Measurements from ENCODE around the gene EFTUD2.

Gene EFTUD2

DNA sequence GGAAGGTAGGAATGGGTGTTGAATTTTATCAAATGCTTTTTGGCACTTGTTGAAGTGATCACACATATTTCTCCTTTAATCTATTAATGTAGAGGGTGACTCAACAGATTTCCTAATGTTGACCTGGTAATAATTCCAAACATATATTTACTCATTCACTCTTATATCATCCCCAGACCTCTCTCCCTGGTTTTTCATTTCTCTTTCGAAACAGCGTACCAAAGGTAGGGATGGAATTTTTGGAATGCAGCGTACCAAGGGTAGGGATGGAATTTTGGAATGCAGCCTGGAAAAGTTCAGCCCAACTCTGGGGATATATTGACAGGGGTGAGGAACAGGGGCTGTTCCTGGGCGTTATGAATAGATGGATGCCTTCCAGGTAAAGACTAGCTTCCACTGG is 41.1 kb upstream of the EFTUD2 start:
- peaks cover 28% of the 10 kb centered on the region for H3K4me1 ChIP-seq (ENCODE audit: insufficient read depth, low read length, severe bottlenecking)
- peaks cover 9% of the 10 kb centered on the region; the same call in 1 of the 2 replicates for H3F3A ChIP-seq (ENCODE audit: insufficient read depth, low read length)
- no peak overlapping the region for H3K4me2 ChIP-seq (ENCODE audit: low read length)
- H3K9me2 ChIP-seq (ENCODE audit: low read depth, low read length): no peaks in the 10 kb centered on the region
- H3K27ac ChIP-seq (ENCODE audit: low read depth, low read length, poor library complexity, severe bottlenecking): no peak overlapping the region
- H3K79me2 ChIP-seq (ENCODE audit: insufficient read depth, low read length): peaks cover 78% of the 10 kb centered on the region
- H4K20me1 ChIP-seq (ENCODE audit: insufficient read depth, low read length): no peaks in the 10 kb centered on the region
- no peaks in the 10 kb centered on the region for H3K9me3 ChIP-seq (ENCODE audit: low read length)
- H2AFZ ChIP-seq (ENCODE audit: low read length): no peak overlapping the region
- H3K36me3 ChIP-seq (ENCODE audit: insufficient read depth, low read length): peaks cover 86% of the 10 kb centered on the region
- TF ChIP-seq EZH2 (IDR thresholded peaks at IDR 0.05; ENCODE audit: borderline replicate concordance, low read length): no peak
- TF ChIP-seq, protein P1, sequence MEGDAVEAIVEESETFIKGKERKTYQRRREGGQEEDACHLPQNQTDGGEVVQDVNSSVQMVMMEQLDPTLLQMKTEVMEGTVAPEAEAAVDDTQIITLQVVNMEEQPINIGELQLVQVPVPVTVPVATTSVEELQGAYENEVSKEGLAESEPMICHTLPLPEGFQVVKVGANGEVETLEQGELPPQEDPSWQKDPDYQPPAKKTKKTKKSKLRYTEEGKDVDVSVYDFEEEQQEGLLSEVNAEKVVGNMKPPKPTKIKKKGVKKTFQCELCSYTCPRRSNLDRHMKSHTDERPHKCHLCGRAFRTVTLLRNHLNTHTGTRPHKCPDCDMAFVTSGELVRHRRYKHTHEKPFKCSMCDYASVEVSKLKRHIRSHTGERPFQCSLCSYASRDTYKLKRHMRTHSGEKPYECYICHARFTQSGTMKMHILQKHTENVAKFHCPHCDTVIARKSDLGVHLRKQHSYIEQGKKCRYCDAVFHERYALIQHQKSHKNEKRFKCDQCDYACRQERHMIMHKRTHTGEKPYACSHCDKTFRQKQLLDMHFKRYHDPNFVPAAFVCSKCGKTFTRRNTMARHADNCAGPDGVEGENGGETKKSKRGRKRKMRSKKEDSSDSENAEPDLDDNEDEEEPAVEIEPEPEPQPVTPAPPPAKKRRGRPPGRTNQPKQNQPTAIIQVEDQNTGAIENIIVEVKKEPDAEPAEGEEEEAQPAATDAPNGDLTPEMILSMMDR (IDR thresholded peaks at IDR 0.05; ENCODE audit: low read length): no peak
- no peaks in the 10 kb centered on the region for H3K27me3 ChIP-seq (ENCODE audit: insufficient read depth, low read length)
- no peak overlapping the region for H3K4me3 ChIP-seq (ENCODE audit: low read depth, low read length, poor library complexity, severe bottlenecking)
- no peak overlapping the region for H3K9ac ChIP-seq (ENCODE audit: low read length)

DNA sequence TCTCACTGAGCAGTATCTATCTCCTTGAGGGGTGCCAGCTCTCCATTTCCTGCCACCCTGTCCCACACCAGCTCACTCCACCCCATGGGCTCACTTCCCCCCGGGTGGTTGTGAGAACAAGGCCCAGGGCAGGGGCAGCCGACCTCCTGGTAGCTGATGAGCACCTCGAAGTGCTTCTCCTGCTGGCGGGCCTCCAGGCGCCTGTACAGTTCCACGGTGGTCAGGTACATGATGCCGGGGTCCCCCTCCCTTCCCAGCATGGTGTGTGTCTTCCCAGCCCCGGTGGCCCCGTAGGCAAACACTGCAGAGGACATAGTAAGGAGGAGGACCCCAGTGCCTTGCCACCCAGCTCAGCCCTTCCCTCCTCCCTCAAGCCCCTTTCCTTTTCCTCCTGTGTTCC is 35.9 kb upstream of the EFTUD2 start:
- Histone ChIP-seq H3K36me3 (ENCODE audit: insufficient read depth, low read length) (peaks cover 94% of the 10 kb centered on the region), H3F3A (ENCODE audit: insufficient read depth, low read length) (peaks cover 6% of the 10 kb centered on the region; the same call in 1 of the 2 replicates), H3K9me3 (ENCODE audit: low read length) (no peaks in the 10 kb centered on the region), H3K4me2 (ENCODE audit: low read length) (no peak overlapping the region), H3K9me2 (ENCODE audit: low read depth, low read length) (no peaks in the 10 kb centered on the region), H3K4me3 (ENCODE audit: low read depth, low read length, poor library complexity, severe bottlenecking) (no peak overlapping the region), H3K4me1 (ENCODE audit: insufficient read depth, low read length, severe bottlenecking) (no peaks in the 10 kb centered on the region), H3K27me3 (ENCODE audit: insufficient read depth, low read length) (no peaks in the 10 kb centered on the region), H3K79me2 (ENCODE audit: insufficient read depth, low read length) (peaks cover 28% of the 10 kb centered on the region), H3K9ac (ENCODE audit: low read length) (no peak overlapping the region), H3K27ac (ENCODE audit: low read depth, low read length, poor library complexity, severe bottlenecking) (no peak overlapping the region), H2AFZ (ENCODE audit: low read length) (no peak overlapping the region), H4K20me1 (ENCODE audit: insufficient read depth, low read length) (no peaks in the 10 kb centered on the region)
- TF ChIP-seq, protein P1 (IDR thresholded peaks at IDR 0.05; ENCODE audit: low read length): no peak
- TF ChIP-seq EZH2 (IDR thresholded peaks at IDR 0.05; ENCODE audit: borderline replicate concordance, low read length): no peak

DNA sequence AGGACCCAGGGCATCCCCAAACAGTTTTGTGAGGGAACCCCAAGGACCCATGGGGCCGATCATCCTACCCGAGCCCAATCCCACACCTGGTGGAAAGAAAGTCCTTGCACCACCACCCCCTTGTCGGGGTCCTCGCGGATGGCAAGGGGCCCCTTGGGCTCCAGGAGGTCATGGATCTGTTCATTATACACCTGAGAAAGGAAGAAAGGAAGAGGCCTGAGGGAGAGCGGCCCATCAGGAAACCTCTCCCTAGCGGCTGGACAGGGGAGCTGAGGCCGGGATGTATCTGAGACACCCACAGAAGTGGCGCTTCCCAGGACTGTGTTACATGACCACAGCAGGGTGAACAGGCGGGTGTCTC is 35.5 kb upstream of the EFTUD2 start:
- TF ChIP-seq, protein P1 (IDR thresholded peaks at IDR 0.05; ENCODE audit: low read length): no peak
- no peaks in the 10 kb centered on the region for H3K9me3 ChIP-seq (ENCODE audit: low read length)
- H3K9ac ChIP-seq (ENCODE audit: low read length): no peak overlapping the region
- H3K27me3 ChIP-seq (ENCODE audit: insufficient read depth, low read length): no peaks in the 10 kb centered on the region
- H3K4me2 ChIP-seq (ENCODE audit: low read length): no peak overlapping the region
- H3K27ac ChIP-seq (ENCODE audit: low read depth, low read length, poor library complexity, severe bottlenecking): no peak overlapping the region
- peaks cover 94% of the 10 kb centered on the region for H3K36me3 ChIP-seq (ENCODE audit: insufficient read depth, low read length)
- no peaks in the 10 kb centered on the region for H3K4me1 ChIP-seq (ENCODE audit: insufficient read depth, low read length, severe bottlenecking)
- no peak overlapping the region for H2AFZ ChIP-seq (ENCODE audit: low read length)
- H3K4me3 ChIP-seq (ENCODE audit: low read depth, low read length, poor library complexity, severe bottlenecking): no peak overlapping the region
- no peaks in the 10 kb centered on the region for H4K20me1 ChIP-seq (ENCODE audit: insufficient read depth, low read length)
- no peaks in the 10 kb centered on the region for H3K9me2 ChIP-seq (ENCODE audit: low read depth, low read length)
- peaks cover 6% of the 10 kb centered on the region; the same call in 1 of the 2 replicates for H3F3A ChIP-seq (ENCODE audit: insufficient read depth, low read length)
- H3K79me2 ChIP-seq (ENCODE audit: insufficient read depth, low read length): peaks cover 24% of the 10 kb centered on the region
